ENCODE results near the gene MPPED2. TPM values are rescaled to one million over a fixed set of nuclear protein-coding genes. Genes with fewer than 3 reads are reported as not detected.

The MPPED2 gene
- total and polyA plus RNA-seq, 2 donors from 2014 or later = 10.8 to 12.9 TPM

DNA sequence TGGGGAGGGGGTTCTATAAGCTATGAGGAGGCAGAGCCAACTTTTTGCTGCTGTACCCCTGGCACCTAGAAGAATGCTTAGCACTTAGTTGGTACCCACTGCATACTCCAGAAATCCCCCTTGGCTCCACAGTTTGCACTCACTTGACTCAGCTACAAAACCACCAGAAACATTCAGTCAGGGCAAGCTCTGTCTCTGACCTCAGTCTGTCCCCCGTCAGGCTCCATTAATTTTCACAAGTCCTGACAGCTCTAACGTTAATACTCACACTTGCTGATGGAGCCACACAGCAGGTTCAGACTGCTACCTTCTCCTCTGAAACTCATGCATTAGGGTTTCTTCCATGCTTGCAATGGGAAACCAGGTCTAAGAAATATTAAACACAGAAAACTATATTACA is 81.7 kb downstream of the MPPED2 start:
- intact Hi-C loops (cut with DNase I) = no loop called here
- no peaks in the 10 kb centered on the region for H3K36me3 ChIP-seq (ENCODE audit: control insufficient read depth in 2 of 3, insufficient read depth in 3 of 3, low read length in 3 of 3)
- H3K4me1 ChIP-seq (ENCODE audit: control insufficient read depth in 2 of 3, insufficient read depth in 2 of 3, low read depth in 1 of 3, low read length in 3 of 3) = peaks cover 0 to 8% (median 5%) of the 10 kb centered on the region in 3 donors
- DNase-seq (peak in 4 of 5 donors; percentile 43 to 85 (median 67)), FAIRE-seq (no peak)
- H3K27me3 ChIP-seq (ENCODE audit: control insufficient read depth, insufficient read depth, low read length) = no peaks in the 10 kb centered on the region
- H3K9me3 ChIP-seq (ENCODE audit: control insufficient read depth in 2 of 3, insufficient read depth in 1 of 3, low read length in 3 of 3) = no peaks in the 10 kb centered on the region
- H3K4me3 ChIP-seq (ENCODE audit: low read length in 3 of 3) = no peak overlapping the region
- H3K9ac ChIP-seq (ENCODE audit: low read length in 3 of 3) = no peak overlapping the region
- TF ChIP-seq, protein P1, sequence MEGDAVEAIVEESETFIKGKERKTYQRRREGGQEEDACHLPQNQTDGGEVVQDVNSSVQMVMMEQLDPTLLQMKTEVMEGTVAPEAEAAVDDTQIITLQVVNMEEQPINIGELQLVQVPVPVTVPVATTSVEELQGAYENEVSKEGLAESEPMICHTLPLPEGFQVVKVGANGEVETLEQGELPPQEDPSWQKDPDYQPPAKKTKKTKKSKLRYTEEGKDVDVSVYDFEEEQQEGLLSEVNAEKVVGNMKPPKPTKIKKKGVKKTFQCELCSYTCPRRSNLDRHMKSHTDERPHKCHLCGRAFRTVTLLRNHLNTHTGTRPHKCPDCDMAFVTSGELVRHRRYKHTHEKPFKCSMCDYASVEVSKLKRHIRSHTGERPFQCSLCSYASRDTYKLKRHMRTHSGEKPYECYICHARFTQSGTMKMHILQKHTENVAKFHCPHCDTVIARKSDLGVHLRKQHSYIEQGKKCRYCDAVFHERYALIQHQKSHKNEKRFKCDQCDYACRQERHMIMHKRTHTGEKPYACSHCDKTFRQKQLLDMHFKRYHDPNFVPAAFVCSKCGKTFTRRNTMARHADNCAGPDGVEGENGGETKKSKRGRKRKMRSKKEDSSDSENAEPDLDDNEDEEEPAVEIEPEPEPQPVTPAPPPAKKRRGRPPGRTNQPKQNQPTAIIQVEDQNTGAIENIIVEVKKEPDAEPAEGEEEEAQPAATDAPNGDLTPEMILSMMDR (IDR thresholded peaks at IDR 0.05; ENCODE audit: borderline replicate concordance, extremely low read depth, insufficient read depth) = no peak
- no peak overlapping the region for H3K27ac ChIP-seq (ENCODE audit: low read depth in 2 of 2, low read length in 2 of 2)

DNA sequence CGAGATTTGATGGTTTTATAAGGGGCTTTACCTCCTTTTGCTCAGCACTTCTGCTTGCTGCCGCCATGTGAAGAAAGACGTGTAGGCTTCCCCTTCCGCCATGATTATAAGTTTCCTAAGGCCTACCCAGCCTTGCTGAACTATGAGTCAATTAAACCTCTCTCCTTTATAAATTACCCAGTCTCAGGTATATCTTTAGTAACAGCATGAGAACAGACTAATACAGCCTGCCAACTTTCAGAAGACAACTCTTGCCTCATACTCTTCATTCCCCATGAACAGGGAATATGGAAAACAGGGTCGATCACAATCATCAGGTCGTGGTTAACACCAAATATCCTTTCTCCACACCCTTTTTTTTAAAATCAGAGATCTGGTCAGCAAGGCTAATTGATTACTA is 83.0 kb downstream of the MPPED2 start:
- DNase-seq (no peak), FAIRE-seq (no peak)
- intact Hi-C loops (cut with DNase I) = no loop called here
- no peaks in the 10 kb centered on the region for H3K9me3 ChIP-seq (ENCODE audit: control insufficient read depth in 2 of 3, insufficient read depth in 1 of 3, low read length in 3 of 3)
- H3K4me3 ChIP-seq (ENCODE audit: low read length in 3 of 3) = no peak overlapping the region
- no peaks in the 10 kb centered on the region for H3K36me3 ChIP-seq (ENCODE audit: control insufficient read depth in 2 of 3, insufficient read depth in 3 of 3, low read length in 3 of 3)
- no peak overlapping the region for H3K27ac ChIP-seq (ENCODE audit: low read depth in 2 of 2, low read length in 2 of 2)
- H3K27me3 ChIP-seq (ENCODE audit: control insufficient read depth, insufficient read depth, low read length) = no peaks in the 10 kb centered on the region
- TF ChIP-seq, protein P1 (IDR thresholded peaks at IDR 0.05; ENCODE audit: borderline replicate concordance, extremely low read depth, insufficient read depth) = no peak
- H3K9ac ChIP-seq (ENCODE audit: low read length in 3 of 3) = no peak overlapping the region
- H3K4me1 ChIP-seq (ENCODE audit: control insufficient read depth in 2 of 3, insufficient read depth in 2 of 3, low read depth in 1 of 3, low read length in 3 of 3) = peaks cover 0 to 8% (median 5%) of the 10 kb centered on the region in 3 donors

DNA sequence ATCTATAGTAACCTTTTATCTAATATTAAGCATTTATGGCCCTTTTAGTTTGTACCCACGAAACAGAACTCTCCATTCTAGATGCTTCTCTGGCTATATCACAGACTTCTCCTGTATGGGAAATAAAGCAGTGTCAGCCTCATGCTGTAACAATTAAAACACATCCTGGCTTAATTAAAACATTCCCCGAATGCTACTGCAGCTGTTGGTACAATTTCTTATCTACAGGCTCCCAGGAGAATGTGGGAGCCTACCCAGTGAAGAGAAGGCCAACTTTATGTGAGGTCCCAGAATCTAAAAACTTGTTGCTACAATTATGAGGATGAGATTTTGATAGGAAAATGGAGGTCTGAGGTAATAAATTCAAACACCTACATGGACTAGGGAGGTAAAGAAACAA is 83.8 kb downstream of the MPPED2 start:
- TF ChIP-seq, protein P1 (IDR thresholded peaks at IDR 0.05; ENCODE audit: borderline replicate concordance, extremely low read depth, insufficient read depth) = no peak
- no peaks in the 10 kb centered on the region for H3K36me3 ChIP-seq (ENCODE audit: control insufficient read depth in 2 of 3, insufficient read depth in 3 of 3, low read length in 3 of 3)
- no peak for DNase-seq
- FAIRE-seq = no peak
- intact Hi-C loops (cut with DNase I) = no loop called here
- H3K4me3 ChIP-seq (ENCODE audit: low read length in 3 of 3) = no peak overlapping the region
- H3K4me1 ChIP-seq (ENCODE audit: control insufficient read depth in 2 of 3, insufficient read depth in 2 of 3, low read depth in 1 of 3, low read length in 3 of 3) = peaks cover 0 to 8% (median 5%) of the 10 kb centered on the region in 3 donors
- H3K9me3 ChIP-seq (ENCODE audit: control insufficient read depth in 2 of 3, insufficient read depth in 1 of 3, low read length in 3 of 3) = no peaks in the 10 kb centered on the region
- no peak overlapping the region for H3K27ac ChIP-seq (ENCODE audit: low read depth in 2 of 2, low read length in 2 of 2)
- H3K27me3 ChIP-seq (ENCODE audit: control insufficient read depth, insufficient read depth, low read length) = no peaks in the 10 kb centered on the region
- H3K9ac ChIP-seq (ENCODE audit: low read length in 3 of 3) = no peak overlapping the region

DNA sequence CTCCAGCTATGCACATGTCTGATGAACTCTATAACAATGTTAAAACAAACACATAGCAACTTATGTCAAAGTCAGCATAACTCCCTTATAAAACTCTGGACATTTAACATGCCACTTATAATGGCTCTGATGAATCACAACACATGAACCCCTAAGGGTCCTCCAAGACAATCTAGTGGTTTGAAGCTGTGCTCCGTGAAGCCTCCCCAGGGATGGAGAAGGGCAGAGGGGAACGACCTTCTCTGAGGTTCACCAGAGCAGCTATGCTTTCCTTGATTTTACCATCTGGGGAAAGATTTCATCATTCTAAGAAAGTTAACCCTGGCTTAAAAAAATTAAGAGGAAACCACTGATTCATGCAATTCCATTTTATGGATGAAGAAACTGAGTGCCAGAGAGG is 84.4 kb downstream of the MPPED2 start:
- TF ChIP-seq, protein P1 (IDR thresholded peaks at IDR 0.05; ENCODE audit: borderline replicate concordance, extremely low read depth, insufficient read depth) = no peak
- peaks cover 0 to 8% (median 5%) of the 10 kb centered on the region in 3 donors for H3K4me1 ChIP-seq (ENCODE audit: control insufficient read depth in 2 of 3, insufficient read depth in 2 of 3, low read depth in 1 of 3, low read length in 3 of 3)
- H3K4me3 ChIP-seq (ENCODE audit: low read length in 3 of 3) = no peak overlapping the region
- DNase-seq (no peak), FAIRE-seq (no peak)
- no peak overlapping the region for H3K27ac ChIP-seq (ENCODE audit: low read depth in 2 of 2, low read length in 2 of 2)
- no peaks in the 10 kb centered on the region for H3K27me3 ChIP-seq (ENCODE audit: control insufficient read depth, insufficient read depth, low read length)
- intact Hi-C loops (cut with DNase I) = no loop called here
- H3K9ac ChIP-seq (ENCODE audit: low read length in 3 of 3) = no peak overlapping the region
- no peaks in the 10 kb centered on the region for H3K9me3 ChIP-seq (ENCODE audit: control insufficient read depth in 2 of 3, insufficient read depth in 1 of 3, low read length in 3 of 3)
- no peaks in the 10 kb centered on the region for H3K36me3 ChIP-seq (ENCODE audit: control insufficient read depth in 2 of 3, insufficient read depth in 3 of 3, low read length in 3 of 3)
